ENCODE data around the gene LTC4S.

The LTC4S gene

DNA sequence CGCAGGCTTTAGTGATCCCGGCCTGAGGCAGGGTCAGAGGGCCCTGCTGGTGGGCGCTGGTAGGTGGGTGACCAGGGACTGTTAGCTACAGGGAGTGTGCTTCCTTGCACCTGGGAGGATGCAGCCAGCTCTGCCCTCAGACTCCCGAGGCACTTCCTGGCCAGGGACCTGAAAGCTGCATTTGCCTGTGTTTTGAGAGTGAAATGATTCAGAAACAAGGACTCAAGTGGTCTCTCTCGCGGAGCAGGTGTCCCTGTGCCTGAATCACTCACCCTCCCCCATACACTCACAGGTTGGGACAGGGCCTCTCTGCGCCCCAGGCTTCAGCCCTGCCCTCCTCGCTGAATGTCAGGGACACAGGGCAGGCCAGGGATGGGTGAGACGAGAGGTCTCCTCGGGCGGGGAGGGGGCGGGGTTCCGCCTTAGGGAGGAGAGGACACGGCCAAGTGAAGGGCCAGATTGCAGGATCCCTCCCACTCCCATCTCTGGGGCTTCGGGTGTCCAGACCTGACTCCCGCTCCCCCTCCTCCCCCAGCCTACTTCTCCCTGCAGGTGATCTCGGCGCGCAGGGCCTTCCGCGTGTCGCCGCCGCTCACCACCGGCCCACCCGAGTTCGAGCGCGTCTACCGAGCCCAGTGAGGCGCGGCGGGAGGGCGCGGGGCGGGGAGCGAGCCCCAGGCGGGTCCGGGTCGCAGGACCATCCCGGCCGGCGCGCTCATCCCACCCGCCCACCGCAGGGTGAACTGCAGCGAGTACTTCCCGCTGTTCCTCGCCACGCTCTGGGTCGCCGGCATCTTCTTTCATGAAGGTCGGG is 1.5 kb downstream of the LTC4S start:
- peak overlapping the region; percentile 62 for H3K4me3 ChIP-seq (ENCODE audit: low read depth, low read length)

DNA sequence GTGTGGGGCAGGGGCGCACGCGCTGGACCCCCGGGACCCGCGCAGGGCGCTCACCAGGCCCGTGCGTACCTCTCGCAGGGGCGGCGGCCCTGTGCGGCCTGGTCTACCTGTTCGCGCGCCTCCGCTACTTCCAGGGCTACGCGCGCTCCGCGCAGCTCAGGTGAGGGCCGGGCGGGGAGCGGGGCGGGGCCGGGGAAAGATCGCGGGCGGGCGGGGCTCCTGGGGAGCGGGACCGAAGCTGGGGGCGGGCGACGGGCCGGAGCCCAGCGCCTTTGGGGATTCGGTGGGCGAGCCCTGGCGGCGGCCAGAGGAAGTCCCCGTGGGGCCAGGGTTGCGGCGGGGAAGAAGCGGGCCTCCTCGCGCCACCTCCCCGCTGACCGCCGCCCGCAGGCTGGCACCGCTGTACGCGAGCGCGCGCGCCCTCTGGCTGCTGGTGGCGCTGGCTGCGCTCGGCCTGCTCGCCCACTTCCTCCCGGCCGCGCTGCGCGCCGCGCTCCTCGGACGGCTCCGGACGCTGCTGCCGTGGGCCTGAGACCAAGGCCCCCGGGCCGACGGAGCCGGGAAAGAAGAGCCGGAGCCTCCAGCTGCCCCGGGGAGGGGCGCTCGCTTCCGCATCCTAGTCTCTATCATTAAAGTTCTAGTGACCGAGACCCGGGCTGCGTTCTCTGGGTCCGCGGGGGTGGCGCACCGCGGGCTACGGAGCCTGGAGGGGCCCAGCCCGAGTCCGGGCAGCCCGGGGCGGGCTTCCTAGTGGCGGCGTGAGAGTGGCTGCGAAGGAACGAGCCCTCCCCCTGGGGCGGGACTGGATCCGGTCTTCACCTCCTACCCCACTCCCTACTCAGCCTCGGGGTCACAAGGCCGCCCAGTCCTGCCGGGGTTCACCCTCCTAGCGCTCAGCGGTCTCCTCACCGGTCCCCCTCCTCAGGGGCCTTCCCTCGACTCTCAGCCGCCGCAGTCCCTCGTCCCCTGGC is 2.4 kb downstream of the LTC4S start:
- peak overlapping the region; percentile 62 for H3K4me3 ChIP-seq (ENCODE audit: low read depth, low read length)

DNA sequence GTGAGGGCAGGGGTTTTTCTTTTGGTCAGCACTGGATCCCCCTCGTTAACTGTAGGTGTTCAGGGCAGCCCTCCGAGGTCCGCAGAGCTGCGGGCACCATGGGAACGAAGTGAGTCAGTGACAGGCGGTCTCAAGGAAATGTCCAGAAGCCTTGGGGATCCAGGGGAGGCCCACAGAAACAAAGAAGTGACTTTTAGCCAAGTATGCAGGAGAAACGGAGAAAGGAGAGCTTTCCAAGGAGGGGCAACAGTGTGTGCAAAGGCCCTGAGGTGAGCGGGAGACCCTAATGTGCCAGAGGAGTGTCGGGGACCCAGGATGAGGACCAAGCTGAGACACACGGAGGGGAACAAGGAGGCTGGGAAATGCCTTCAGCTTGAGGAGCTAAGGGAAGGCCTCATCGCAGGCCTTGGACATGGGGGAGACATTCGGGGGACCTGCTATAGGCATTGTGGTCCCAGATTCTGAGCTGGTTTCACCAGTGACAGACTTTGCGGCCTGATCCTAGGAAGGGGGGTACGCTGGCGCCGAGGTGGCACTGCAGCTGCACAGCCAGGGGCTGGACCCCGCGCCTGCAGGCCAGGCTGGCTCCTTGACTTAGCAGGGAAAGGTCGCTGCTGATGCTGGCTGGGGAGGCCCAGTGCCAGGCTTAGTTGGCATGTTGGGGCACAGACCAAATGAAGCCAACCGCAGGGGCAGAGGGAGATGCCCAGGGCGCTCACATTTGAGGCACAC is 3.3 kb downstream of the LTC4S start:
- peak overlapping the region; percentile 45 for H3K4me3 ChIP-seq (ENCODE audit: low read depth, low read length)

DNA sequence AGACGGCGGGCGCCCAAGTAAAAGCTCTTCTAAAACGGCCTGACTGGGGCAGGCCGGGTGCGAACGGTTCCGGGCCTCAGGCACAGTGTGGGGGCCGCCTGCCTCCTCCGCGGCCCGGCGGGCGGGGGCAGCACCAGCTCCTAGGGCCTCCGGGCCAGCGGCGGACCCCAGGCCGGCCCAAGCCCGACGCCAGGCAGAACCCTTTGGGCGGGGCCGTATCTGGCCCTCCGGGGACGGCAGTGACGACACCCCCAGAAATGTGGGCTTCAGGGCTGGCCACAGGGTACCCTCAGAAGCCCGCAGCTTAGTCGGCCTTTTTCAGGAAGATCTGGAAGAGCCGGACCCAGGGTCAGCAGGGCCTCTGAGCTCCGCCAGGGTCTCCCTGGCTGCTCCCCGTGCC is 4.0 kb downstream of the LTC4S start:
- H3K4me3 ChIP-seq (ENCODE audit: low read depth, low read length), result no peak overlapping the region

DNA sequence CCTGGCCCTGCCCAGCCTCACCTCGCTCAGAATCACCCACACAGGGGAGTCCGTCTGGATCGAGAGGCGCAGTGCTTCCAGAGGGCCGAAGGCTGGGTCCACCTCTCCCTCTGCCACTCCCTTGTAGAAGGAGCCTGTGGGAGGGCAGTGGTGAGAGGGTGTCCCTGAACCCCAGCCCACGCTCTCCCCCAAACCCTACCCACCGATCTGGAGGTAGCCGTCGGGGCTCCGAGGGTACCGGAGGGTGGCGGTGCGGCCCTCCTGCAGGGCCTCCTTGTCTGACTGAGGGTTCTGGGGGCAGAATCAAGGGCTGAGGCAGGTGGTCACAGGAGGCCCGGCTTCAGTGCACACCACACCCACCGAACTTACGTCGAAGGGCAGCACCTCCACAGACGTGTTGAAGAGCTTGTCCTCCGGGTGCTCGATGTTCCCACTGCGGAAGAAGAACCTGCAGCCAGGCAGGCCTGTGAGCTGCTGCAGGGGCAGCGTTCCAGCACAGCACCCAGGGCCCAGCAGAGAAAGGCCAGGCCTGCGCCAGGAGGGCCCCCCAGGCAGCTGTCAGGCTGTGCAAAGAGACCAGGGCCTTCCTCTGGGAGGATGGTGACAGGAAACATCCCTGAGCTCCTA is 4.5 kb downstream of the LTC4S start:
- no peak overlapping the region for H3K4me3 ChIP-seq (ENCODE audit: low read depth, low read length)

DNA sequence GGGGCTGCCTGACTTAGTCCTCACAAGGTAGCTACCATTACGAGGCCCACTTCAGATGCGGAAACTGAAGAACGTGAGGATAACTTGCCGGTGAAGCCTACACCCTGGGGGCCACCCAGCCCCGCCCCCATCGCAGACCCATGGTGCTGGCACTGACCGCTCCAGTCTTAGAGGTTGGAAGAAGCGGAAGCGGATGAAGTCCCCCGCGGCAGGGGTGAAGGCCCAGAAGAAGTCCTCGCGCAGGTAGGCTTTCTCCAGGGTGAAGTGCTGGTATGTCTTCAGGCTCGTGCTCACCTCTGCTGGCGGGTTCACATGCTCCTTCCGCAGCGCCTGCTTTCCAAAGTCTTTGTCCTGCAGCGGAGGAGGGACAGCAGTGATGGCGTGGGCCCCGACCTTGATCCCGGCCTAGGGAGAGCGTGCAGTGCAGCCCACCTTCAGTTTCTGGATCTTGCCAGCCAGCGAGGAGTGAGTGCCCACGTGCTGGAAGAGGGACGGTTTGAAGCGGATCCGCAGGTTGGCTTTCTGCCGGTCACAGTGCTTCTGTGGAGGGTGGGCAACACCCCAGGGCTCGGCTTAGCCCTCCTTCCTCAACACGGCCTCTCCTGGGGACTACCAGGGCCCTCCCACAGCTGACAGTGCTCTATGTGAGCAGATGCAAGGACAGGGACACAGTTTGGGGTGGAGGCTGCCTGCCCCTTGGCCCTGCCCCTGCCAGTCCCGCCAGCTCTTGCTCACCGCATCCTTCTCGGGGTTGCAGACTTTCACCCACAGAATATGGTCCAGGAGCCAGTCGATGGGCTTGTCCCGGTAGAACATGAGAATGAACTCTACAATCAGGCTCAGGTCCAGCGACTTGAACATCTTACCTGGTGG is 5.2 kb downstream of the LTC4S start:
- no peak overlapping the region for H3K4me3 ChIP-seq (ENCODE audit: low read depth, low read length)

DNA sequence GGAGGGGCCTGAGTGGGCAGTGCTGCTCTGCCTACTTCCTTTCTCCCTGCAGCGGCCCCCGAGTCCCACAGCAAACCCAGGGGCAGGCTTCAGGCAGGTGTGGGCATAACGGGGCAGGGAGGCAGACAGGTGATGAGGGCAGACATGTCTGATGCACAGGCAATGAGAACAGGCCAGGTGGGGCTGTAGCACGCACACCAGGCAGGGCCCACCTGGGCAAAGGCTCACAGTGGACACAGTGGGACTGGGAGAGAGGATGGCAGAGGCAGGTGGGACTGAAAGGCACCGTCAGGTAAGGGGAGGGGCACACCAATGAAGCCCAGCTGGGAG is 5.8 kb downstream of the LTC4S start:
- no peak overlapping the region for H3K4me3 ChIP-seq (ENCODE audit: low read depth, low read length)

DNA sequence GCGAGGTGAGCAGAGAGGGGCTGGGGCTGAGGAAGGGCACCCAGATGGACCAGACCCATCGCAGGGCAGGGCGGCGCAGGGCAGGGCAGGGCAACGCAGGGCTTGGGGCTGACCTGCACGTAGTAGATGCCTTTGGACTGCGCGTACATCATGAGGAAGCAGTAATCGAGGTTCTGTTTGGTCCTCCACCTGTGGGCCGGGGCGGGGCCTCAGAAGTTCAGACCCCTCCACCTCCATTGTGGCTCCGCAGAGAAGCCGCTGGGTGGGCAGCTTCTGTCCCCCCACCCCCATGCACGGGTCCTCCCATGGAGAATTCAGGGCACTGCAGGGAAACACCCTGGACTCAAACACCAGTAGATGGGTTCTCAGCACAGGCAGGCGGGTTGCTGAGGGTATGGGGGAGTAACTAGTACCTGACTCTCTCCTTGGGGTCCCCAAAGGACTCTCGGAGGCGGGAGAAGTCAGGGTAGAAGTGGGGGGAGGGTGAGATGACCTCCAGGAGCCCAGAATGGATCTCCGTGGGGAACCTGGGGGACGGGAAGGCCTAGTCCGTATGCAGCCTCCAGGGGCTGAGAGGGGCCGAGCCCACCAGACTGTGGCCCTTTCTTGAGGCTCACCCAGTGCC is 6.4 kb downstream of the LTC4S start:
- H3K4me3 ChIP-seq (ENCODE audit: low read depth, low read length), result no peak overlapping the region

DNA sequence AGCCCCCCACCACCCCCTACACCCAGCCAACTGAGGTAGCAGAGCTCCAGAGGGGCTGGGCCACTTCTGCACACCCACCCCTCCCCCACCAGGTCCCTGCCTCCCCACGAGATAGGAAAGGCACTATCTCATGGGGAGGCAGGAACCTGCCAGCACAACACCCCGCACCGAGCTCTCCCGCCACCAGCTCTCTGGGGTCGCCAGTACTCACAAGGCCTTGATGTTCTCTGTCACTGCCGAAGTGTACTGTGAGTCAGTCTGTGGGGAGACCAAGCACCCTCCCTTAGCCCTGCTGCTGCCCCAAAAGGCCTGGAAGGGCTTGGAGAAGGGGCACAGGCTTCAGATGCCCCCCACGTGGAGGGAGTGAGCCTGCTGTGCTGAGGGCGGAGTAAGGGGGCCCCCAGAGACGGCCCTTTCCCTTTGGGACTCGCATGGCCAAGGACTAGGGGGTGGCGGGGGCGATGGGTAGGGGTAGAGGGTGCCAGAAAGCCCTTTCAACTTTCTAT is 7.0 kb downstream of the LTC4S start:
- H3K4me3 ChIP-seq (ENCODE audit: low read depth, low read length), result no peak overlapping the region

DNA sequence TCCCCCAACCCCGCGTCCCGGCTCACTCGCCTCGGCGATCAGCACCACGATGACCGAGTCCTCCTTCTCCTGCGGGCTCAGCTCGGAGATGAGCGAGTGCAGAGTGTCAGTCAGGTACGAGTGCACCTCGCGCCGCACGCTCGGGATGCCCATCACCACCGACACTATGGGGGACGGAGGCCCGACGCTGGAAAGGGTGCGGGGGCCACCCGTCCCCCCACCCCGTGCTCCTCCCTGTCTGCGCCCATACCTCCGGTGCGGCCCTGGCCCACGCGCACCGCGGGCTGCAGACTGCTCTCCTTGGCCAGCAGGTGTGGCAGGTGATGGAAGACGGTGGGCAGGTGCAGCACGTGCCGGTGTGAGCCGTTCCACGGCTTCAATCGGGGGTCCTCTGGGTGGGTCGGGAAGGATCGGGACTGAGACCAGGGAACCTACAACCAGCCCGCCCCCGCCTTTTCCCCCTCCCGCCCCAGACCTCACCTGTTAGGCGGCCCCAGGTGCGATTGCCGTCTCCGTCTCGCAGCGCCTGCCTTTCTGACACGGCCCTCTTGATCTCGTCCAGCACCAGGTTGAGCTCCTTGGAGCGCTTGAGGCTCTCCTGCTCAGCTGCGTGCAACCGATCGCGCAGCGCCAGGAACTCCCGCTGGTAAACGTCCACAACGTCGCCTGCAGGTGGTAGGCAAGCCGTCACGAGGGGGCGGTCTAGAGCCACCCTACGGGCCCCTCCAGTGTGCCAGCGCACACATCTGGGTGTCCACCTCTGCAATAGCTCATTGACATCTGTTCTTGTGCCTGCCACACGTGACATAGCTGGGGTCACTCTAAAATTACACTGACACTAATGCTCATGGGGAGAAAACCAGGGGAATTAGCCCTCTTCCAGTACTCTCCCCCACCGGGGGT is 7.8 kb downstream of the LTC4S start:
- H3K4me3 ChIP-seq (ENCODE audit: low read depth, low read length), result no peak overlapping the region

DNA sequence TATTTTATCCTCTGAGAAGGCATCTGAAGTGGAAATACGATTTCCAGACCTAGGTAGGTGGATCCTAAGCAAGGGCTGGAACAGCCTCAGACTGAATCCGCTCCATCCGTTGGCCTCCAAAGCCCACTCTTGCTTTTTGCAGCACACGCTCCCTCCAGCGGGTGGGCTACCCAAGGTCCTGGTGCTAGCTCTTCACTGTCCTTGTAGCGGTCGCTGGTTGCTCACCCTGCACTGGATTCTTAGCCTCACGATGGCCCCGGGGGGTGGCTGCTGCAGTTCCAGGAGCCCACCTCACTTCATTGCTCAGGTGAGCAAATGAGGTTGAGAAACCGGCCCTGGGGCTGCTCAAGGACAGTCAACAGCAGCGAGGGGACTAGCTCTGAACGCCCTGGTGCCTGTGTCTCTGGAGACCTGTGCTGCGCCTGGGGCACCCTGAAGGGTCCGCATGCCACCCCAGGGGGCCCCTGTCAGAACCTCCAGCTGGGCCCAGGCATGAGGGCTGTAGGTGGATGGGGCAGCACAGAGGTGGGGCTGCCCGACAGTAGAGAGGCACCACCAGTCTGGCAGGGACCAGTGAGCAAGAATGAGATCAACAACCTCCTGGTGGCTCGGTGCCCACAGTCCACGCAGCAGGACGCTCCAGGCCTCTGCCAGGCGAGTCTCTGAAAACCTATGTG is 8.6 kb downstream of the LTC4S start:
- no peak overlapping the region for H3K4me3 ChIP-seq (ENCODE audit: low read depth, low read length)

DNA sequence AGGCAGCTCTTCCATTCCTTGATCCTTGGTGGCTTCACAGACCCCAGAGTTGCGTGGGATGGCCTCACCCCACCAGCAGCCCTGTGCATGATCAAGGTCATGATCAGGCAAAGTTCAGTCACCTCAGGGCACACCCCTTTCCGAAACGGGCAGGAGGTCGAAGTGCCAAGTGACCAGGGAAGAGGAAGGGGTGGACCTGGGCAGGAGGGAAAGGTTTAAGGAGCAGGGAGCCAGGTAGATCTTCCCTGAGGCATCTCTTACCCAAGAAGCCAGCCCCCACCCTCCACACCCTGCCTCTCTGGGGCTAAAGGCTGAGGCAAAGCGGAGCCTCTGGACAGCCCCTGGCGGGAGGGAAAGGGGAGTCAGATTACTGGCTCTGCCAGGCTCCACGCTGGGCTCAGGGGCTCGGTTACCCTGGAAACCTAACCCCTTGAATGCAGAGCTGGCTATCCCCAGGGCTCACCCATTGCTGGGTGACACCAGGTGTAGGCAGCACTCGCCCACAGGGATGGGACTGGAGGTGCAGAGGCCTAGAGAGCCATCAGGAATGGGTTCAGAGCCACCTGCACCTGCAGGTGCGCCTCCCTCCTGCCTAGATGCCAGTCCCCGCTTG is 9.3 kb downstream of the LTC4S start:
- H3K4me3 ChIP-seq (ENCODE audit: low read depth, low read length), result no peak overlapping the region

DNA sequence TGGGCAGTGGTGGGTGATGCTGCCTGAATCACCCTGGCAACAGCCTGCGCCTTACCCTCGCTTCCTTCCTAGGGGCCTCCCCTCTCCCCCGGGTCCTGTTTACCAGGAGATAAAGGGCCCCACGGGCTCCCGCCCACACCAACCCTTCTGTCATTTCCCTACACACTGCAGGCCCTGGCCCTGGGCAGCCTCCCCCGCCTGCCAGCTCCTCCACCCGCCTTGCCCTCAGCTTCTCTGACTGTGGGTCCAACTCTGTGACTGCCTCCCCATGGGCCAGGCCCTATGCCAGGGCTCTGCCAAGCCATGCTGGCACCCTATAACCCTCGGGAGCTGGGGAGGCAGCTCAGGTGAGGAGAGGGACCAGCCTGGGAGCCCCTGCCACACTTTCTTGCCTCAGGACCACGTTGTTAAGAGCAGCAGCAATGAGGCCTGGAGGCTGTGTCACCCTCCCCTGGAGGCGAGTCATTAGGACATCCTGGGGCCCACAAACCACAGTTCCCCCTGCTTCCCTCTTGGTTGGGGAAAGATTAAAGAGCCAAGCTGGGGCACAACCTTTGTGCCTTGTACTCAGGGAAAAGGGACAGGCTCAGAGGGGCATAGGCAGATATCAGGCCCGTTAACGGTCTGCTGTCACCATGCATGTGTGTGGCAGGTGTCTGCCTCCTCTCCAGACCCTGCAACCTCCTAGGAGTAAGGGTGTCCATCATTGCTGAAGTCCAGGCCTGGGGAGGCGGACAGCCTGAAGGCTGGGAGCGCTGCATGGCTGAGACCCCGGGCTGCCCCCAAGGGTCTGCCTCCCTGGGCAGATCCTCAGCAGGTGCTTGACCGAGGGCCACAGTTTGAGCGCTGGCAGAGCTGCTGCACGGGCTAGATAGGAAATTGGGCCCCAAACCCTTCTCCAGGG is 10.1 kb downstream of the LTC4S start:
- no peak overlapping the region for H3K4me3 ChIP-seq (ENCODE audit: low read depth, low read length)

DNA sequence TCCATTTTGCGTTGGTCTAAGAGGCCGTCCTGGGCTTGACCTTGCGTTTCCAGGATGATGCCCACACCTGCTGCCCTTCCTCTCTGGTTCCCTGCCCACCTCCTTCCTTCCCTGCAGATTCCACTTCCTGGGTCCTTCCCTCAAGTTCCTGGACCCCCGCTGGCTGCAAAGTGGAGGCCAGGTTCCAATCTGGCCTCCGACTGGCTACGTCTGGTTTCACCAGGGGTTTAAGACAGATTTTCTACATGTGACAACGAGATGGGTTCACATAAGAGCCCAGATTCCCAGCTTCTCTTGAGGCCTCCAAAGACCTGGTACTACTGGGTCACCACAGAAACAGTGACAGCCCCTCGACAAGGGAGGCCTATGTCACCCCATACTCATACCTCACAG is 10.8 kb downstream of the LTC4S start:
- H3K4me3 ChIP-seq (ENCODE audit: low read depth, low read length), result no peak overlapping the region

DNA sequence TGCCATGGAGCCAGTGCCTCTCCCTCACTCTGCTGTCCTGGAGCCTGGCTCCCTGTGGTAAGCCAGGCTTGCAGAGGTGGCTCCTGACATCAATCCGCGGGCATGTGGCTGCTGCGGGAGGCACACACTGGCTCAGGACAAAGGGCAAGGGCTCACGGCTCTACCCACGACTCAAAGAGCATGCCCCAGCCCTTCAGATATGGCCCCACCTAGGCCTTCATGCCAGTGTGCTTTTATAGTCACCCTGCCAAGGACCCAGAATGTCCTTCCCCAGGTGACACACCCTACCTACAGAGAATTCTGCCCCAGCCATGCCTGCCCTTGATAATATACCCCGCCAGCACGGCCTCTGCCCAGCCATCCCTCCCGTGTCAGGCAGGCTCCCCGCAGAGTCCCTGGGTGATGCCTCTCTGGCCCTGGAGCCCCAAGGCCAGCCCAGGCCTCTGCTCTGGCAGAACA is 11.3 kb downstream of the LTC4S start:
- peak overlapping the region; percentile 62 for H3K4me3 ChIP-seq (ENCODE audit: low read depth, low read length)

DNA sequence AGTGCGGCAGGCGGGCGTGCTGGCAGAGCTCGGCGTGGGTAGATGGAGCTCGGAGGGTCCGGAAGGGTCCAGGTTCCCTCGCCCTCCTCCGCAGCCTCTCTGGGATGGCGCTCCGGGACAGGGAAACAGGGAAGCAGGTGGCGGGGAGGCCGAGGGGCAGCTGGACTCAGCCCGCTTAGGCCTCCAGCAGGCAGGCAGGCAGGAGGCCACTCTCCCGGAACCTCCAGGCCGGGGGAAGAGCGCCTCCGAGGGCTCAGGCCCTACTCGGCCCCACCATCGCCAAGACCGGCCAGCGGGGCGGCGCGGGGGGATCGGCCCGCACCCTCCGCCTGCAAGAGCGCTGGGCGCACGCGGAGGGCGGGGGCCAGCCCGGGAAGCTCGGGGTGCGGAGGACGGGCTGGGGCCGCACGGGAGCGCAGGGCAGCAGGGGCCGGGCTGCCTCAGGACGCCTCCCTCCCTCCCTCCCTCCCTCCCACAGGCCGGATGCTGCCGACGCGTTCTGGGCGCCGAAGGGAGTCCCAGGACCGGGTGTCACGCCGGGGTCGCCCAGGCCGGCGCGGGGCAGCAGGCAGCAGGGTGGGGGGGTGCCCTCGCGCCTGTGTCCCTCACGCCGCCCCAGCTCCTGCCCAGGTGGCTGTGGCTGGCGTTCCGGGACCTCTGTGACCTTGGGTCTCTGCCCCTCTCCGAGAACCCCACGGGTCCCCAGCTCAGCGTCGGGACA is 11.9 kb downstream of the LTC4S start:
- peak overlapping the region; percentile 62 for H3K4me3 ChIP-seq (ENCODE audit: low read depth, low read length)

Data from iPS-11a (cell line).